Naive thymus-derived CD4-positive, alpha-beta T cell (primary cell): ENCODE measurements around the gene RHEBL1. TPM values are rescaled to one million over a fixed set of nuclear protein-coding genes. Genes with fewer than 3 reads are reported as not detected.

Source experiments
- ATAC-seq: fragments of 150-1000 bp; cut with Tn5 transposase; 2 replicates; pipeline ENCODE4 v1.10.0; 2021; ENCODE audit warnings: mild to moderate bottlenecking, moderate library complexity
- CTCF ChIA-PET: fragments of 350-600 bp; sonication (Branson Sonifier 250); formaldehyde crosslinking; loops from one replicate; lab custom pipeline; 2021; ENCODE audit warnings: antibody characterized with exemption; lab: Charles Lee
- POLR2A ChIA-PET: fragments of 350-600 bp; sonication (Branson Sonifier 250); formaldehyde crosslinking; loops from one replicate; lab custom pipeline; 2021; ENCODE audit warnings: antibody characterized with exemption, inconsistent platforms; lab: Charles Lee
- DNase-seq, 9 donors: peaks; one replicate each; pipeline versions ENCODE4 v3.0.0 to v3.0.0-alpha.2; 2020 to 2022; ENCODE audit warnings: mixed read lengths in 1 of 9
- H3K27ac ChIP-seq: one replicate; pipeline ENCODE4 v1.7.0; 2013; ENCODE audit warnings: mild to moderate bottlenecking, low read depth, low read length, moderate library complexity
- H3K27me3 ChIP-seq, 2 donors: one replicate each; pipeline ENCODE4 v1.7.0; 2013; ENCODE audit warnings: low read length in 2 of 2, mild to moderate bottlenecking in 2 of 2, moderate library complexity in 2 of 2; ENCODE audit not compliant: control insufficient read depth in 2 of 2, insufficient read depth in 2 of 2
- H3K36me3 ChIP-seq, 3 experiments: 1 replicate in 2 of 3; 2 replicates in 1 of 3; pipeline ENCODE4 v1.7.0; 2013; ENCODE audit warnings: low read length in 3 of 3, mild to moderate bottlenecking in 3 of 3, moderate library complexity in 1 of 3; ENCODE audit not compliant: insufficient read depth in 3 of 3, control insufficient read depth in 2 of 3
- H3K4me1 ChIP-seq, 2 donors: one replicate each; pipeline ENCODE4 v1.7.0; 2013; ENCODE audit warnings: low read length in 2 of 2, mild to moderate bottlenecking in 2 of 2, moderate library complexity in 1 of 2; ENCODE audit not compliant: control insufficient read depth in 2 of 2, insufficient read depth in 2 of 2
- H3K4me3 ChIP-seq: 2 replicates; pipeline ENCODE4 v1.7.0; 2013; ENCODE audit warnings: mild to moderate bottlenecking, low read length
- H3K9me3 ChIP-seq, 3 experiments: 1 replicate in 2 of 3; 2 replicates in 1 of 3; pipeline ENCODE4 v1.7.0; 2013; ENCODE audit warnings: low read length in 3 of 3; ENCODE audit not compliant: control insufficient read depth in 2 of 3
- H3K27ac Mint-ChIP-seq, 9 donors: one replicate each; pipeline ENCODE4 v1.8.0; 2020 to 2022; ENCODE audit warnings: mixed read lengths in 9 of 9, mild to moderate bottlenecking in 8 of 9, moderate library complexity in 5 of 9, inconsistent platforms in 2 of 9
- H3K27me3 Mint-ChIP-seq, 5 donors: one replicate each; pipeline ENCODE4 v1.8.0; 2021 to 2022; ENCODE audit warnings: mixed read lengths in 5 of 5, mild to moderate bottlenecking in 1 of 5
- H3K36me3 Mint-ChIP-seq, 5 donors: one replicate each; pipeline ENCODE4 v1.8.0; 2020 to 2022; ENCODE audit warnings: mixed read lengths in 5 of 5, mild to moderate bottlenecking in 3 of 5, inconsistent platforms in 1 of 5
- H3K4me1 Mint-ChIP-seq, 7 donors: one replicate each; pipeline ENCODE4 v1.8.0; 2020 to 2022; ENCODE audit warnings: mixed read lengths in 7 of 7, mild to moderate bottlenecking in 3 of 7, inconsistent platforms in 1 of 7
- H3K4me3 Mint-ChIP-seq, 10 donors: one replicate each; pipeline ENCODE4 v1.8.0; 2020 to 2022; ENCODE audit warnings: mild to moderate bottlenecking in 10 of 10, mixed read lengths in 10 of 10, moderate library complexity in 6 of 10, inconsistent platforms in 2 of 10
- H3K9me3 Mint-ChIP-seq, 11 donors: one replicate each; pipeline ENCODE4 v1.8.0; 2020 to 2022; ENCODE audit warnings: mixed read lengths in 11 of 11, mild to moderate bottlenecking in 4 of 11, inconsistent platforms in 1 of 11, moderate library complexity in 1 of 11
- intact Hi-C, 2 donors: fragments of 100-400 bp; cut with micrococcal nuclease; formaldehyde crosslinking; loops; one replicate each; pipeline ENCODE4 v1.15.1; 2023
- polyA plus RNA-seq, 2 donors: library from polyadenylated mRNA; unstranded; fragments of 300-500 nt; fragmentation: Illumina TruSeq; gene quantifications; one replicate each; pipeline ENCODE4 v1.2.3, GENCODE V29; 2021
- total RNA-seq, 6 experiments: library from RNA in 5 of 6; stranded (reverse) in 5 of 6; gene quantifications; 1 replicate in 5 of 6; 2 replicates in 1 of 6; pipeline ENCODE4 v1.2.3 and lab custom pipeline; 2021 to 2026

Gene RHEBL1
- total and polyA plus RNA-seq, 7 experiments from 2014 or later: 1.8 to 9.4 (median 3.3) TPM

DNA sequence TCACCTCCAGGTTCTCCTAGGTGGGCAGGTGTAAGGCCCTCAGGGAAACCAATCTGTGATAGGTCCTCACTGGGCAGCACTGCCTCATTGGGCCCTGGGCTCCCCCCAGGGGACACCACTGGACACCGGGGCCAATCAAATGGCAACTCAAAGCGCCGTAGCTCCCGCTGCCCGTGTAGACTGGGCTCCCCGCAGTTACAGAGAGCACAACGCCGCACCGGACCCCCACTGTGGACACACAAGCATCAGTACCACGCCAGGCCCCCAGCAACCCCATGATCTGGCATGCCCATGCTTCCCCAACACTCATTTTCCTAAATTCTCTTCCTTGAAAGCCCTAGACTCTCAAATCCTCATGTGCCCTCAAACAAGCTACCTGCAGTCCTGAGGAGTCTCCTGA is 15.3 kb downstream of the RHEBL1 start:
- Mint-ChIP-seq H3K27me3 (no peaks in the 10 kb centered on the region), H3K4me3 (peak overlapping the region in 3 of 10 donors; percentile 18 to 79 (median 21)), H3K36me3 (peaks cover 0 to 32% (median 14%) of the 10 kb centered on the region in 5 donors), H3K9me3 (peaks cover 0 to 3% (median 0%) of the 10 kb centered on the region in 11 donors), H3K4me1 (peaks cover 47 to 71% (median 58%) of the 10 kb centered on the region in 7 donors), H3K27ac (peak overlapping the region in 2 of 9 donors; percentile 52 to 62)
- Histone ChIP-seq H3K36me3 (peaks cover 12 to 56% (median 20%) of the 10 kb centered on the region in 3 experiments), H3K4me3 (no peak overlapping the region), H3K9me3 (no peaks in the 10 kb centered on the region), H3K27me3 (no peaks in the 10 kb centered on the region), H3K4me1 (peaks cover 41 to 43% of the 10 kb centered on the region in 2 donors), H3K27ac (no peak overlapping the region)
- DNase-seq (no peak), ATAC-seq (no peak)
- POLR2A ChIA-PET: interaction anchor here (0.6 kb wide), 1 partner anchor 12 kb away, joined by 3 read pairs; no protein-coding TSS in a partner anchor
- intact Hi-C loops: no loop called here
- CTCF ChIA-PET: interaction anchor here (1.2 kb wide), 1 partner anchor 35 kb away, joined by 4 read pairs; no protein-coding TSS in a partner anchor

DNA sequence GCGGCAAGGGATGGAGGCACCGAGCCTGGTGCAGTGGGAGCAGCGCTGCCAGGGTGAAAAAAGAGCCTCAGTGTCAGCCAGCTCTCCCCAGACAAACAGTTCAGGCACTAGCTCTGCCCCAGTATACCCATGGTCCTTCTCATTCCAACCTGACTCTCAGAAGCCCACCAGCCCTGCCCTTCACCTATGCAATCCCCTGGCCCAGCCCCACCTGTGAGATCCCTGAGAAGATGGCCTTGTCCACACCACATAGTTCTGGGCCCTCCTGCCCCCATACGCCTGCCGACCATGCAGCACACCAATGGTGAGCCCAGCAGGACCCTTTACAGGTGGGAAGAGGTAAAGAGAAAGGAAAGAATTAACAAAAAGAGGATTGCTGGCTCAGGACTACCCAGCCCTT is 15.7 kb downstream of the RHEBL1 start:
- H3K4me1 ChIP-seq: peaks cover 41 to 43% of the 10 kb centered on the region in 2 donors
- peaks cover 44 to 68% (median 57%) of the 10 kb centered on the region in 7 donors for H3K4me1 Mint-ChIP-seq

DNA sequence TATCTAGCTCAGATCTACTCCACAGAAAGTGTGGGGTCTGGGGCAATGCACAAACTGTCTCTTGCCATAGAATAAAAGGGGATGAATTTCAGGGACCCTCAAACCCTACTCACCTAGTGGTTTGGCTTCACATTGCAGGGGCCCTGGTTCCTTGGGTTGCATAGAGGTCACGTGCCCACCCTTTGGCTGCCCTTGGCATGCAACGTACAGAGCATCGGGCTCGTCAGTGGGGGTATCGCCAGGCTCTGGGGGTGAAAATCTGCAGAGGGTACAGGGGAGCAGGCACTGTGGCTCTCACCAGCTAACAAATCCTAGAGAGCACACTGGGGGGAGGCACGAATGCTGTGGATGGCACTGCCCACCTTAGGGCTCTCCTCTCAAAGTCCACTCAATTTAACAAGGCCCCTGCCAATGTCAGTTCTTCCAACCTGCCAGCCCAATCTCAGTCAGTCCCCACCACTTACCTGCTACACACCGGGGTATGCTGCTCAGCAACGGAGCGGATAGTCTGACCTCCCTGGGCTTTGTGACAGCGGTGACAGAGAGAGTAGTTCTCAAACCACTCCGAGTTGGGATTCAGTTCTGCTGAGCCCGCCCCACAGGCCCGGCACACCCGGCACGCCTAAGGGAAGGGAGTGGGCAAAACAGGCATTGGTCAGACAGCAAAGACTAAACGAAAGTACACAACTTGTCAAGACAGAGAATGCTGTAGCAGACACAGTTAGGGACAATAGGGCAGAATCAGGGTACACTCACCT is 17.1 kb downstream of the RHEBL1 start:
- CTCF ChIA-PET: no interaction called here
- peaks cover 0 to 3% (median 0%) of the 10 kb centered on the region in 11 donors for H3K9me3 Mint-ChIP-seq
- H3K4me1 Mint-ChIP-seq: peaks cover 30 to 60% (median 43%) of the 10 kb centered on the region in 7 donors
- no peaks in the 10 kb centered on the region for H3K27me3 Mint-ChIP-seq
- no peak for ATAC-seq
- peak overlapping the region in 1 of 9 donors; percentile 46 for H3K27ac Mint-ChIP-seq
- no peak for DNase-seq
- peaks cover 6 to 46% (median 28%) of the 10 kb centered on the region in 5 donors for H3K36me3 Mint-ChIP-seq
- POLR2A ChIA-PET: no interaction called here
- Histone ChIP-seq H3K27ac (no peak overlapping the region), H3K9me3 (no peaks in the 10 kb centered on the region), H3K27me3 (no peaks in the 10 kb centered on the region), H3K36me3 (peaks cover 27 to 75% (median 36%) of the 10 kb centered on the region in 3 experiments), H3K4me3 (no peak overlapping the region), H3K4me1 (peaks cover 29 to 30% of the 10 kb centered on the region in 2 donors)
- no peak overlapping the region for H3K4me3 Mint-ChIP-seq
- intact Hi-C loops: no loop called here

More for the DNA sequence above, 15.7 kb downstream of the RHEBL1 start:
- H3K9me3 Mint-ChIP-seq: peaks cover 0 to 3% (median 0%) of the 10 kb centered on the region in 11 donors
- ChIA-PET POLR2A (no interaction called here), CTCF (no interaction called here)
- Histone ChIP-seq H3K4me3 (no peak overlapping the region), H3K27ac (no peak overlapping the region), H3K27me3 (no peaks in the 10 kb centered on the region), H3K9me3 (no peaks in the 10 kb centered on the region), H3K36me3 (peaks cover 14 to 60% (median 23%) of the 10 kb centered on the region in 3 experiments)
- no peaks in the 10 kb centered on the region for H3K27me3 Mint-ChIP-seq
- ATAC-seq: no peak
- H3K36me3 Mint-ChIP-seq: peaks cover 0 to 33% (median 15%) of the 10 kb centered on the region in 5 donors
- DNase-seq: no peak
- H3K4me3 Mint-ChIP-seq: no peak overlapping the region
- intact Hi-C loops: no loop called here
- no peak overlapping the region for H3K27ac Mint-ChIP-seq

DNA sequence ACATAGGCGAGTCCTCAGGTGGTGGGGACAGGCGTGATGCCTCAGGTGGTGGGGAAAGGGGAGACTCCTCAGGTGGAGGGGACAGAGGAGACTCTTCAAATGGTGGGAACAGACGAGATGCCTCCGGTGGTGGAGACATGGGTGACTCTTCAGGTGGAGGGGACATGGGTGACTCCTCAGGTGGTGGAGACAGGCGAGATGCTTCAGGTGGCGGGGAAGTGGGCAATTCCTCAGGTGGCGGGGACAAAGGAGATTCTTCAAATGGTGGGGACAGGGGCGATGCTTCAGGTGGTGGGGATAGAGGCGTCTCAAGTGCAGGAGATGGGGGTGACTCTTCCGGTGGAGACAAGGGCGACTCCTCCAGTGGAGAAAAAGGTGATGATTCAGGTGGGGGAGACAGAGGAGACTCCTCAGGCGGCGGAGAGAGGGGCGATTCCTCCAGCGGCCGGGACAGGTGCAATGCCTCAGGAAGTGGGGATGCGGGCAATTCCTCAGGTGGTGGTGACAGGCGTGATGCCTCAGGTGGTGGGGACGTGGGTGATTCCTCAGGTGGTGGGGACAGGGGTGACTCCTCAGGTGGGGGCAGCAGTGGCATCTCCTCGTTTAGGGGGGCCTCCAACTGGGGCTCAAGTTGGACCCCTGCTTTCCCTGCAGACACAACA is 17.9 kb downstream of the RHEBL1 start:
- H3K4me1 Mint-ChIP-seq: peaks cover 22 to 52% (median 35%) of the 10 kb centered on the region in 7 donors
- peak overlapping the region in 1 of 9 donors; percentile 46 for H3K27ac Mint-ChIP-seq

DNA sequence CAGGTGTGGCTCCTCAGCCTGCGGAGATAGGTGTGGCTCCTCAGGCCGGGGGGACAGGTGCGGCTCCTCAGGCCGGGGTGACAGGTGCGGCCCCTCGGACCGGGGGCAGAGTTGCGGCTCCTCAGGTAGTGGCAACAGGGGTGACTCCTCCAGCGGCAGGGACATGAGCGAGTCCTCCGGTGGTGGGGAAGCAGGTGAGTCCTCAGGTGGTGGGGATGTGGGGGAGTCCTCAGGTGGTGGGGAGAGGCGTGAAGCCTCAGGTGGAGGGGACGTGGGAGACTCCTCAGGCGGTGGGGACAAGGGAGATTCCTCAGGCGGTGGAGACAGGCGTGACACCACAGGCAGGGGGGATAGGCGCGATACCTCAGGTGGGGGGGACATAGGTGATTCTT is 18.4 kb downstream of the RHEBL1 start:
- no peak overlapping the region for H3K4me3 ChIP-seq
- no peaks in the 10 kb centered on the region for H3K9me3 ChIP-seq
- intact Hi-C loops: no loop called here
- peaks cover 17 to 47% (median 30%) of the 10 kb centered on the region in 7 donors for H3K4me1 Mint-ChIP-seq
- H3K27ac ChIP-seq: no peak overlapping the region
- no peak overlapping the region for H3K4me3 Mint-ChIP-seq
- peaks cover 27 to 87% (median 39%) of the 10 kb centered on the region in 3 experiments for H3K36me3 ChIP-seq
- CTCF ChIA-PET: no interaction called here
- POLR2A ChIA-PET: no interaction called here
- H3K4me1 ChIP-seq: peaks cover 17% of the 10 kb centered on the region in 2 donors
- peak in 1 of 9 donors; percentile 6 for DNase-seq
- peaks cover 8 to 46% (median 28%) of the 10 kb centered on the region in 5 donors for H3K36me3 Mint-ChIP-seq
- H3K9me3 Mint-ChIP-seq: peaks cover 0 to 3% (median 0%) of the 10 kb centered on the region in 11 donors
- ATAC-seq: no peak
- H3K27me3 Mint-ChIP-seq: no peaks in the 10 kb centered on the region
- H3K27me3 ChIP-seq: no peaks in the 10 kb centered on the region
- no peak overlapping the region for H3K27ac Mint-ChIP-seq

More for the DNA sequence above, 17.9 kb downstream of the RHEBL1 start:
- CTCF ChIA-PET: no interaction called here
- H3K27me3 Mint-ChIP-seq: no peaks in the 10 kb centered on the region
- no peak overlapping the region for H3K4me3 Mint-ChIP-seq
- POLR2A ChIA-PET: no interaction called here
- Histone ChIP-seq H3K9me3 (no peaks in the 10 kb centered on the region), H3K36me3 (peaks cover 27 to 82% (median 39%) of the 10 kb centered on the region in 3 experiments), H3K4me3 (no peak overlapping the region), H3K27ac (no peak overlapping the region), H3K27me3 (no peaks in the 10 kb centered on the region), H3K4me1 (peaks cover 23% of the 10 kb centered on the region in 2 donors)
- intact Hi-C loops: no loop called here
- peaks cover 0 to 3% (median 0%) of the 10 kb centered on the region in 11 donors for H3K9me3 Mint-ChIP-seq
- ATAC-seq (no peak), DNase-seq (peak in 1 of 9 donors; percentile 5)
- peaks cover 6 to 46% (median 28%) of the 10 kb centered on the region in 5 donors for H3K36me3 Mint-ChIP-seq

DNA sequence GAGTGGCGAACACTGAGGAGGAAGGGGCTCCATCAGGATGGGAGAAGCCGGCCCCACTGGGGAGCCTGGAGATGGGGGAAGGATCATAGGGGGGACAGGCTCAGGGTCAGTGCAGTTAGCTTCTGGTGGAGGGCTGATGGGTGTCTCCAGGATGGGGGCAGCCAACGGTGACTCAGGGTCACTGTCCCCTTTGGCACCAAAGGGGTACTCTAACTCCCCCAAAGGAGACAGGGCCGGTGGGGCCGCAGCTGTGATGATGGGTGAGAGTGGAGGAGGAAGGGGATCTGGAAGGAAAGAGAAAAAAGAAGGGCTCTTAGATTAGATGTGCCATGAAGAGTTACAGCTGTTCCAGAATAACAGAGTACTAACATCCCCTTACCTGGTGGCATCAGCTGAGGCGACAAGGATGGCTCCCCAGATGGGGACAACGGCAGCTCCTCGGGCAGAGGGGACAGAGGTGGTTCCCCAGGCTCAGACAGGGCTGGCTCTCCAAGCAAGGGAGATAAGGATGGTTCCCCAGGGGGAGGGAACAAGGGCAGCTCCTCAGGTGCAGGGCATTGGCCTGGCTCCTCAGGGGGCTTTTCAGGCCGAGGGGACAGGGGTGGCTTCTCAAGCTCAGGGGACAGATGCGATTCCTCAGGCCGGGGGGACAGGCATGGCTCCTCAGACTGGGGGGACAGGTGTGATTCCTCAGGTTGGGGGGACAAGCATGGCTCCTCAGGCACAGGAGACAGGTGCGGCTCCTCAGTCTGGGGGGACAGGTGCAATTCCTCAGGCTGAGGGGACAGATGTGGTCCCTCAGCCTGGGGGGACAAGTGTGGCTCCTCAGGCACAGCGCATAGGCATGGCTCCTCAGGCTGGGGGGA is 19.0 kb downstream of the RHEBL1 start:
- Mint-ChIP-seq H3K9me3 (peaks cover 0 to 3% (median 0%) of the 10 kb centered on the region in 11 donors), H3K27me3 (no peaks in the 10 kb centered on the region), H3K27ac (peak overlapping the region in 2 of 9 donors; percentile 48 to 59), H3K4me3 (no peak overlapping the region), H3K4me1 (peaks cover 11 to 41% (median 24%) of the 10 kb centered on the region in 7 donors), H3K36me3 (peaks cover 9 to 50% (median 28%) of the 10 kb centered on the region in 5 donors)
- Histone ChIP-seq H3K36me3 (peaks cover 27 to 93% (median 43%) of the 10 kb centered on the region in 3 experiments), H3K27me3 (no peaks in the 10 kb centered on the region), H3K9me3 (no peaks in the 10 kb centered on the region), H3K27ac (no peak overlapping the region), H3K4me3 (no peak overlapping the region), H3K4me1 (peaks cover 11% of the 10 kb centered on the region in 2 donors)
- intact Hi-C loops: no loop called here
- POLR2A ChIA-PET: interaction anchor here (0.7 kb wide), 1 partner anchor 1530 kb away, joined by 3 read pairs; no protein-coding TSS in a partner anchor
- CTCF ChIA-PET: interaction anchor here (0.7 to 0.8 kb wide), 2 partner anchors 14 to 1935 kb away, joined by 3 read pairs; no protein-coding TSS in a partner anchor
- ATAC-seq: no peak
- DNase-seq: no peak
